ENCODE data around the gene GSTO1. TPM values are rescaled to one million over a fixed set of nuclear protein-coding genes. Genes with fewer than 3 reads are reported as not detected.
A peak's percentile ranks its signal among the peaks of the same experiment; 100 is the strongest.

GSTO1 gene
- total and polyA plus RNA-seq, 2 of the 13 experiments (the other 11 are each of a cell fraction or from before 2014, with no cell fraction given), result 228 to 300 TPM

GRCh38 chr10:104288355-104288754 is 33.7 kb downstream of the GSTO1 start (continued):
- TF ChIP-seq ZKSCAN8 (CRISPR knock-in tag; IDR thresholded peaks at IDR 0.05; ENCODE audit: borderline replicate concordance) (peak; percentile 67; the same call in 1 of the 2 replicates), TRAFD1 (CRISPR knock-in tag; IDR thresholded peaks at IDR 0.05; ENCODE audit: borderline replicate concordance) (no peak), ZNF20 (CRISPR knock-in tag; IDR thresholded peaks at IDR 0.05) (no peak), ZNF883 (CRISPR knock-in tag; IDR thresholded peaks at IDR 0.05; ENCODE audit: not compliant biosample characterization) (no peak), ZNF747 (CRISPR knock-in tag; IDR thresholded peaks at IDR 0.05; ENCODE audit: borderline replicate concordance) (no peak), POLR2AphosphoS2 (IDR thresholded peaks at IDR 0.05; ENCODE audit: low read depth, low read length) (no peak), ZSCAN9 (CRISPR knock-in tag; IDR thresholded peaks at IDR 0.05; ENCODE audit: borderline replicate concordance) (peak; percentile 60; the same call in 1 of the 2 replicates), ZBTB39 (CRISPR knock-in tag; IDR thresholded peaks at IDR 0.05) (0 out of 2 replicates have a peak, but pooled peaks have one; percentile 58), ZNF18 (CRISPR knock-in tag; IDR thresholded peaks at IDR 0.05; ENCODE audit: insufficient replicate concordance) (no peak), NR2C2 (CRISPR knock-in tag; IDR thresholded peaks at IDR 0.05; ENCODE audit: borderline replicate concordance) (0 out of 2 replicates have a peak, but pooled peaks have one; percentile 36), ATF3 (CRISPR knock-in tag; IDR thresholded peaks at IDR 0.05) (no peak), ZBTB8A (CRISPR knock-in tag; IDR thresholded peaks at IDR 0.05; ENCODE audit: borderline replicate concordance, low read depth) (no peak), SATB2 (CRISPR knock-in tag; IDR thresholded peaks at IDR 0.05) (no peak), RARA (CRISPR knock-in tag; IDR thresholded peaks at IDR 0.05) (peak; percentile 90), HIC2 (CRISPR knock-in tag; IDR thresholded peaks at IDR 0.05; ENCODE audit: low read depth) (no peak), GFI1 (CRISPR knock-in tag; IDR thresholded peaks at IDR 0.05; ENCODE audit: borderline replicate concordance) (no peak), ZNF441 (CRISPR knock-in tag; IDR thresholded peaks at IDR 0.05; ENCODE audit: borderline replicate concordance) (no peak), ZNF296 (CRISPR knock-in tag; conservative IDR thresholded peaks at IDR 0.05) (no peak), MED1 (CRISPR knock-in tag; IDR thresholded peaks at IDR 0.05) (peak; percentile 96), ZNF501 (CRISPR knock-in tag; IDR thresholded peaks at IDR 0.05) (no peak), ZNF766 (CRISPR knock-in tag; IDR thresholded peaks at IDR 0.05; ENCODE audit: borderline replicate concordance) (no peak), ZNF670 (CRISPR knock-in tag; IDR thresholded peaks at IDR 0.05; ENCODE audit: borderline replicate concordance) (0 out of 2 replicates have a peak, but pooled peaks have one; percentile 35)
- TF ChIP-seq, protein P1, sequence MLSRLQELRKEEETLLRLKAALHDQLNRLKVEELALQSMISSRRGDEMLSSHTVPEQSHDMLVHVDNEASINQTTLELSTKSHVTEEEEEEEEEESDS (CRISPR knock-in tag; IDR thresholded peaks at IDR 0.05; ENCODE audit: borderline replicate concordance), result no peak

All from HepG2 (cell line).